Panc1 (cell line): Measurements from ENCODE around the gene KCNQ1. TPM values are rescaled to one million over a fixed set of nuclear protein-coding genes. Genes with fewer than 3 reads are reported as not detected.

ENCODE experiments used
- ATAC-seq: fragments of 200-7000 bp; cut with Tn5 transposase; 2 replicates; pipeline ENCODE4 v1.9.1; 2020; ENCODE audit warnings: mild to moderate bottlenecking, moderate library complexity
- BruUV-seq: library from RNA; stranded (reverse); fragments of 400-500 nt; replicated peaks from 2 replicates; lab custom pipeline; 2021; lab: Mats Ljungman, UMichigan
- CTCF ChIA-PET: fragments of 300-600 bp; sonication (Branson Sonifier 250); formaldehyde crosslinking; loops from one replicate; lab custom pipeline; 2022; ENCODE audit warnings: antibody characterized with exemption; lab: Charles Lee
- POLR2A ChIA-PET: fragments of 300-600 bp; sonication (Branson Sonifier 250); formaldehyde crosslinking; loops from one replicate; lab custom pipeline; 2022; ENCODE audit warnings: antibody characterized with exemption; lab: Charles Lee
- DNase-seq: peaks from one replicate; pipeline ENCODE4 v3.0.0-alpha.2; 2010; ENCODE audit warnings: low read depth, low spot score
- H3K27ac ChIP-seq: 2 replicates; pipeline ENCODE4 v1.5.1; 2011; ENCODE audit warnings: mild to moderate bottlenecking, low read length, inconsistent platforms
- H3K27me3 ChIP-seq: fragments of 200-500 bp; sonication (Bioruptor generic); 2 replicates; pipeline ENCODE4 v1.6.0; 2014; ENCODE audit warnings: low read length, inconsistent platforms; ENCODE audit not compliant: control insufficient read depth, insufficient read depth
- H3K36me3 ChIP-seq: fragments of 200-500 bp; sonication (Bioruptor generic); 2 replicates; pipeline ENCODE4 v1.5.1; 2014; ENCODE audit warnings: inconsistent platforms, mild to moderate bottlenecking, low read length, moderate library complexity; ENCODE audit not compliant: control insufficient read depth, insufficient read depth
- H3K4me1 ChIP-seq: 2 replicates; pipeline ENCODE4 v1.5.1; 2011; ENCODE audit warnings: inconsistent platforms, mild to moderate bottlenecking, low read length, moderate library complexity; ENCODE audit not compliant: control insufficient read depth, insufficient read depth
- H3K4me3 ChIP-seq, 2 experiments: 2 replicates each; pipeline ENCODE4 v1.5.1; 2011 to 2012; ENCODE audit warnings: low read depth in 2 of 2, low read length in 2 of 2, mild to moderate bottlenecking in 2 of 2, inconsistent platforms in 1 of 2, moderate library complexity in 1 of 2
- H3K9me3 ChIP-seq: fragments of 200-500 bp; sonication (Bioruptor generic); 2 replicates; pipeline ENCODE4 v1.5.1; 2014; ENCODE audit warnings: low read depth, mild to moderate bottlenecking, inconsistent platforms, low read length, moderate library complexity; ENCODE audit not compliant: control insufficient read depth, insufficient read depth
- CTCF ChIP-seq: fragments of 450-650 bp; IDR thresholded peaks from 2 replicates; pipeline ENCODE4 v1.5.1; 2017; ENCODE audit warnings: mild to moderate bottlenecking
- POLR2AphosphoS5 ChIP-seq: IDR thresholded peaks from 2 replicates; pipeline ENCODE4 v1.6.1; 2012; ENCODE audit warnings: mild to moderate bottlenecking, low read depth, low read length, moderate library complexity
- REST ChIP-seq, 2 experiments: IDR thresholded peaks; 2 replicates each; pipeline ENCODE4 v1.6.1; 2011 to 2012; ENCODE audit warnings: low read depth in 2 of 2, control low read depth in 1 of 2, low read length in 1 of 2, mild to moderate bottlenecking in 1 of 2, moderate library complexity in 1 of 2; ENCODE audit not compliant: insufficient read depth in 1 of 2
- SIN3A ChIP-seq: IDR thresholded peaks from 2 replicates; pipeline ENCODE4 v1.6.1; 2012; ENCODE audit warnings: low read depth, mild to moderate bottlenecking, low read length, moderate library complexity, borderline replicate concordance; ENCODE audit not compliant: insufficient read depth
- TCF7L2 ChIP-seq: IDR thresholded peaks from 2 replicates; pipeline ENCODE4 v1.6.1; 2011; ENCODE audit warnings: mild to moderate bottlenecking, low read depth, low read length, inconsistent platforms
- in situ Hi-C: cut with HindIII; loops from 2 replicates; pipeline ENCODE4 v1.10.0; 2016; ENCODE audit warnings: low sequenced_read_pairs, low pct_unique_long_range_greater_than_20kb
- intact Hi-C: fragments of 100-400 bp; cut with micrococcal nuclease; formaldehyde crosslinking; loops from one replicate; pipeline ENCODE4 v1.10.0; 2022; ENCODE audit not compliant: unreplicated experiment
- total RNA-seq: library from RNA; stranded (reverse); gene quantifications from one replicate; pipeline ENCODE4 v1.2.1, GENCODE V29; 2021; ENCODE audit not compliant: unreplicated experiment

Gene KCNQ1
- total RNA-seq, 1 experiment from 2014 or later = 1.0 TPM

GRCh38 chr11:2683806-2684205 lies 239.0 kb downstream of the KCNQ1 start:
- no peaks in the 10 kb centered on the region for H3K4me1 ChIP-seq
- CTCF ChIA-PET = no interaction called here
- no TSS peak for BruUV-seq
- no peaks in the 10 kb centered on the region for H3K27me3 ChIP-seq
- no peak overlapping the region for H3K27ac ChIP-seq
- H3K4me3 ChIP-seq = no peak overlapping the region
- no peaks in the 10 kb centered on the region for H3K36me3 ChIP-seq
- TF ChIP-seq POLR2AphosphoS5 = no peak
- no peak for TF ChIP-seq CTCF
- no peak for TF ChIP-seq SIN3A
- no peak for TF ChIP-seq REST (IDR thresholded peaks at IDR 0.05; ENCODE audit: insufficient read depth in 1 of 2, low read depth in 2 of 2, low read length in 1 of 2)
- TF ChIP-seq TCF7L2 = no peak
- H3K9me3 ChIP-seq = no peaks in the 10 kb centered on the region
- no peak for DNase-seq
- POLR2A ChIA-PET = interaction anchor here (0.6 kb wide), 1 partner anchor 155 kb away, joined by 3 read pairs; no protein-coding TSS in a partner anchor
- no peak for ATAC-seq
- in situ Hi-C loops = no loop called here
- intact Hi-C loops = no loop called here

- ATAC-seq (no peak), DNase-seq (no peak)
- Histone ChIP-seq H3K9me3 (no peaks in the 10 kb centered on the region), H3K4me1 (no peaks in the 10 kb centered on the region), H3K27ac (no peak overlapping the region), H3K36me3 (no peaks in the 10 kb centered on the region), H3K4me3 (no peak overlapping the region), H3K27me3 (no peaks in the 10 kb centered on the region)
- ChIA-PET CTCF (no interaction called here), POLR2A (no interaction called here)
- intact Hi-C loops = no loop called here
- no TSS peak for BruUV-seq
- TF ChIP-seq REST (IDR thresholded peaks at IDR 0.05; ENCODE audit: insufficient read depth in 1 of 2, low read depth in 2 of 2, low read length in 1 of 2) = no peak
- no peak for TF ChIP-seq TCF7L2
- TF ChIP-seq SIN3A = no peak
- TF ChIP-seq POLR2AphosphoS5 = no peak
- TF ChIP-seq CTCF = no peak
- in situ Hi-C loops = no loop called here
Measured at GRCh38 chr11:2684581-2684980, 239.8 kb downstream of the KCNQ1 start.
